K562 (cell line): Measurements from ENCODE around the gene CDH2. TPM values are rescaled to one million over a fixed set of nuclear protein-coding genes. Genes with fewer than 3 reads are reported as not detected.

Experiments
- ATAC-seq: fragments of 200-7000 bp; cut with Tn5 transposase; 3 replicates; pipeline ENCODE4 v1.9.1; 2020; ENCODE audit warnings: moderate library complexity
- BruUV-seq: library from RNA; stranded (reverse); fragments of 400-500 nt; replicated peaks from 2 replicates; lab custom pipeline; 2021; lab: Mats Ljungman, UMichigan
- CTCF ChIA-PET: fragments of 300-600 bp; formaldehyde crosslinking; extraction: SDS; loops from one replicate; lab custom pipeline; 2021; ENCODE audit warnings: low intra/inter-chr PET ratio; lab: Yijun Ruan, JAX
- POLR2A ChIA-PET: fragments of 300-600, 350-650 bp; sonication (Branson Sonifier 250); formaldehyde crosslinking; extraction: SDS; loops from one replicate; lab custom pipeline; 2021; ENCODE audit warnings: antibody characterized with exemption, inconsistent platforms; lab: Yijun Ruan, JAX
- DNase-seq, 4 experiments: peaks; one replicate each; pipeline versions ENCODE4 v3.0.0 to v3.0.0-alpha.2; 2011 to 2018; ENCODE audit warnings: low spot score in 3 of 4, mixed read lengths in 3 of 4; ENCODE audit errors: extremely low read depth in 1 of 4
- FAIRE-seq: peaks from 2 replicates; lab custom pipeline; 2011; peaks lifted over from hg19 to GRCh38; lab: Jason Lieb, UNC
- H2AFZ ChIP-seq: 2 replicates; pipeline ENCODE4 v1.6.0; 2011; ENCODE audit warnings: low read depth, low read length, control low read depth, inconsistent platforms
- H3K27ac ChIP-seq: fragments of 200-600 bp; 3 replicates; pipeline ENCODE4 v1.8.0; 2011; ENCODE audit warnings: low read depth, mild to moderate bottlenecking, control low read depth, inconsistent platforms, low read length, moderate library complexity, mixed read lengths; ENCODE audit errors: extremely low read depth
- H3K27me3 ChIP-seq, 2 experiments: fragments of 300-600 bp in 1 of 2; 2 replicates in 1 of 2; 3 replicates in 1 of 2; pipeline versions ENCODE4 v1.6.0 to v1.8.0; 2011; ENCODE audit warnings: inconsistent platforms in 2 of 2, low read length in 2 of 2, mild to moderate bottlenecking in 1 of 2, mixed read lengths in 1 of 2, moderate library complexity in 1 of 2; ENCODE audit not compliant: control insufficient read depth in 2 of 2, insufficient read depth in 2 of 2
- H3K36me3 ChIP-seq: fragments of 300-600 bp; 3 replicates; pipeline ENCODE4 v1.8.0; 2011; ENCODE audit warnings: mild to moderate bottlenecking, low read length, inconsistent platforms; ENCODE audit not compliant: control insufficient read depth, insufficient read depth
- H3K4me1 ChIP-seq, 2 experiments: fragments of 200-600 bp in 1 of 2; replicated peaks in 1 of 2; 2 replicates in 1 of 2; 3 replicates in 1 of 2; pipeline versions ENCODE4 v1.5.1 to v1.8.0; 2011; ENCODE audit warnings: inconsistent platforms in 2 of 2, low read length in 2 of 2, mild to moderate bottlenecking in 1 of 2, mixed read lengths in 1 of 2, moderate library complexity in 1 of 2; ENCODE audit not compliant: control insufficient read depth in 2 of 2, insufficient read depth in 2 of 2
- H3K4me2 ChIP-seq: 2 replicates; pipeline ENCODE4 v1.6.1; 2011; ENCODE audit warnings: low read length, control low read depth, inconsistent platforms, mixed read lengths; ENCODE audit not compliant: insufficient read depth
- H3K4me3 ChIP-seq: fragments of 200-600 bp; sonication (generic), shearing (Covaris generic); 2 replicates; pipeline ENCODE4 v1.5.1; 2016; ENCODE audit warnings: control low read depth, inconsistent platforms
- H3K79me2 ChIP-seq: fragments of 200-600 bp; 3 replicates; pipeline ENCODE4 v1.8.0; 2011; ENCODE audit warnings: low read length, inconsistent platforms; ENCODE audit not compliant: control insufficient read depth, insufficient read depth
- H3K9ac ChIP-seq, 2 experiments: 2 replicates each; pipeline versions ENCODE4 v1.6.0 to v1.6.1; 2011; ENCODE audit warnings: low read depth in 2 of 2, low read length in 2 of 2, control low read depth in 1 of 2, inconsistent platforms in 1 of 2, mild to moderate bottlenecking in 1 of 2, mixed read lengths in 1 of 2; ENCODE audit not compliant: insufficient read depth in 1 of 2
- H3K9me1 ChIP-seq: one replicate; pipeline ENCODE4 v1.6.0; 2011; ENCODE audit warnings: inconsistent platforms, mild to moderate bottlenecking, low read length, moderate library complexity; ENCODE audit not compliant: control insufficient read depth, insufficient read depth
- H3K9me3 ChIP-seq: replicated peaks from 2 replicates; pipeline ENCODE4 v1.5.1; 2011; ENCODE audit warnings: low read depth, low read length, inconsistent platforms; ENCODE audit not compliant: control insufficient read depth, insufficient read depth
- H4K20me1 ChIP-seq: replicated peaks from 2 replicates; pipeline ENCODE4 v1.6.1; 2011; ENCODE audit warnings: low read length, inconsistent platforms, mixed read lengths; ENCODE audit not compliant: control insufficient read depth, insufficient read depth
- ARID4B ChIP-seq: sonication (generic); formaldehyde crosslinking; IDR thresholded peaks from 2 replicates; pipeline ENCODE4 v1.8.0; 2022; ENCODE audit warnings: mild to moderate bottlenecking, missing genetic modification reagents
- EHMT2 ChIP-seq: fragments of 450-650 bp; IDR thresholded peaks from 2 replicates; pipeline ENCODE4 v1.6.1; 2018; ENCODE audit warnings: antibody characterized with exemption
- FOXP1 ChIP-seq: sonication (generic); formaldehyde crosslinking; IDR thresholded peaks from 2 replicates; pipeline ENCODE4 v1.8.0; 2022; ENCODE audit warnings: mild to moderate bottlenecking, missing genetic modification reagents
- KAT2B ChIP-seq: IDR thresholded peaks from one replicate; pipeline ENCODE4 v1.6.1; 2012; ENCODE audit warnings: low read depth, mild to moderate bottlenecking, control low read depth, inconsistent platforms, low read length, moderate library complexity
- POU5F1 ChIP-seq: fragments of 150-350 bp; IDR thresholded peaks from 2 replicates; pipeline ENCODE4 v1.6.1; 2014; ENCODE audit warnings: borderline replicate concordance, low read length, low read depth, mild to moderate bottlenecking; ENCODE audit not compliant: partially characterized antibody
- SMC3 ChIP-seq: conservative IDR thresholded peaks from 2 replicates; pipeline ENCODE4 v1.6.1; 2011; ENCODE audit warnings: low read depth, low read length, improper control_type of control experiment; ENCODE audit not compliant: insufficient read depth
- WGBS: fragments of 100-300 bp; shearing (Covaris generic); methylation state at CpG from one replicate; pipeline ENCODE4 v1.1.6; 2016; ENCODE audit warnings: low coverage, mixed read lengths; ENCODE audit not compliant: insufficient coverage; ENCODE audit errors: missing lambda C conversion rate; 5-methylcytosine and 5-hydroxymethylcytosine counted together
- in situ Hi-C: fragments of 300-500 bp; cut with MboI; formaldehyde crosslinking; loops from 4 replicates; pipeline ENCODE4 v1.15.0; 2018; ENCODE audit warnings: inconsistent platforms, mixed read lengths
- intact Hi-C: fragments of 100-400 bp; cut with micrococcal nuclease; formaldehyde crosslinking; loops from 2 replicates; pipeline ENCODE4 v1.14.2; 2022
- polyA plus RNA-seq, 8 experiments: library from polyadenylated mRNA; depleted of rRNA in 4 of 8; stranded (reverse) in 5 of 8; unstranded in 3 of 8; fragments of >200 nt; fragmentation: Nextera tagmentation in 2 of 8; fragmentation: Illumina TruSeq in 1 of 8; extraction: Ambion mirVana in 2 of 8; extraction: Trizol in 1 of 8; gene quantifications; 2 replicates each; pipeline versions ENCODE4 v1.2.1 to v1.2.3, GENCODE V29; 2011 to 2014; ENCODE audit warnings: inconsistent platforms in 1 of 8, missing spikeins in 1 of 8
- total RNA-seq, 7 experiments: library from RNA; depleted of rRNA in 6 of 7; stranded (reverse); fragments of >200 nt in 6 of 7; fragmentation: Illumina TruSeq in 2 of 7; extraction: Trizol in 2 of 7; gene quantifications; 2 replicates each; pipeline versions ENCODE4 v1.2.1 to v1.2.3, GENCODE V29; 2011 to 2021; ENCODE audit warnings: low replicate concordance in 1 of 7

Gene CDH2
- total and polyA plus RNA-seq, 9 of the 15 experiments (the other 6 are each of a cell fraction or from before 2014, with no cell fraction given) = 0.04 TPM; not detected in 8

- TF ChIP-seq ARID4B (CRISPR knock-in tag) = no peak
- TF ChIP-seq EHMT2 = no peak
- TF ChIP-seq KAT2B = no peak
- TF ChIP-seq, all 486 proteins: peak for 0
Observed at GRCh38 chr18:27967913-27968824, 208.8 kb downstream of the CDH2 start (continued).

DNA sequence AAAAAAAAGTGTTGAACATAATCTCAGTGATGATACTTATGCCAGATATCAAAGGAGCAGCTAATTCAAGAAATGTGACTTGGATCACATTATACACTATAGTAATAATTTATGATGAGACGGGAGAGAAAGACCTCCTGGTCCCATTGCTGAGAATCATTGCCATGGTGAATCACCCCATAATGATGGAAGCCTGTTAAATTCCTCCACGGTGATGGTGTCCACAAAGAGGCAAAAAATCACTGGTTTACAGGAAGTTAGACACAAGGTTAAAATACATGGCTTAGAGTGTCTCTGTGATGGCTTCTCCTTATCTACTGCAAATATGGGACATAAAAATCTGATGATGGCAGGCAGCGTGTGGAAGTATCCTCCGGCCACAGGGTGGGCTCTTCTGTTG lies 210.0 kb downstream of the CDH2 start:
- POLR2A ChIA-PET = interaction anchor here (0.5 kb wide), 1 partner anchor 12 kb away, joined by 3 read pairs; no protein-coding TSS in a partner anchor
- H3K36me3 ChIP-seq = no peaks in the 10 kb centered on the region
- FAIRE-seq (no peak), ATAC-seq (no peak), DNase-seq (no peak)
- no peak overlapping the region for H2AFZ ChIP-seq
- H3K4me1 ChIP-seq = no peaks in the 10 kb centered on the region
- CTCF ChIA-PET = no interaction called here
- no peaks in the 10 kb centered on the region for H3K9me1 ChIP-seq
- WGBS = 5% methylated on average over 4 of the region's 4 CpGs
- no TSS peak for BruUV-seq
- H3K9me3 ChIP-seq = no peaks in the 10 kb centered on the region
- no peaks in the 10 kb centered on the region for H3K27me3 ChIP-seq
- intact Hi-C loops = no loop called here
- H3K27ac ChIP-seq = no peak overlapping the region
- in situ Hi-C loops = no loop called here
- no peak overlapping the region for H3K9ac ChIP-seq
- H3K79me2 ChIP-seq = no peaks in the 10 kb centered on the region
- H3K4me3 ChIP-seq = no peak overlapping the region
- H4K20me1 ChIP-seq = no peaks in the 10 kb centered on the region
- no peak overlapping the region for H3K4me2 ChIP-seq
- TF ChIP-seq POU5F1 (no peak), FOXP1 (CRISPR knock-in tag) (no peak), SMC3 (no peak)
